Measurements from ENCODE around the gene NVL.

GRCh38 chr1:224331326-224331725 lies 1.4 kb upstream of the NVL start:
- no peak for TF ChIP-seq CTCF (IDR thresholded peaks at IDR 0.05)
- TF ChIP-seq POLR2A (IDR thresholded peaks at IDR 0.05), result no peak
